ENCODE results near the gene SEMA5A. TPM values are rescaled to one million over a fixed set of nuclear protein-coding genes. Genes with fewer than 3 reads are reported as not detected.
A peak's percentile ranks its signal among the peaks of the same experiment; 100 is the strongest.

Gene SEMA5A
- total RNA-seq, 6 experiments from 2014 or later, result 3.1 to 12.6 (median 5.7) TPM

GRCh38 chr5:9063615-9064245 lies 482.1 kb downstream of the SEMA5A start:
- 47% methylated on average over 3 of the region's 3 CpGs for WGBS (ENCODE audit: insufficient coverage, low coverage, low lambda C conversion rate, missing lambda C conversion rate)
- Histone ChIP-seq H3K4me1 (no peaks in the 10 kb centered on the region), H3K27me3 (no peaks in the 10 kb centered on the region), H3K9me3 (no peaks in the 10 kb centered on the region), H3K36me3 (no peaks in the 10 kb centered on the region), H3K27ac (no peak overlapping the region), H3K4me3 (no peak overlapping the region)
- DNase-seq (no peak), ATAC-seq (no peak)
- intact Hi-C loops (cut with DNase I), result no loop called here
- TF ChIP-seq POLR2A (IDR thresholded peaks at IDR 0.05) (no peak), CTCF (IDR thresholded peaks at IDR 0.05) (no peak)

- intact Hi-C loops (cut with DNase I), result no loop called here
- ATAC-seq (no peak), DNase-seq (no peak)
- H3K36me3 ChIP-seq, result no peaks in the 10 kb centered on the region
- H3K4me1 ChIP-seq, result no peaks in the 10 kb centered on the region
- no peak overlapping the region for H3K27ac ChIP-seq
- TF ChIP-seq CTCF (IDR thresholded peaks at IDR 0.05) (no peak), POLR2A (IDR thresholded peaks at IDR 0.05) (no peak)
- 84% methylated on average over 3 of the region's 11 CpGs for WGBS (ENCODE audit: insufficient coverage, low coverage, low lambda C conversion rate, missing lambda C conversion rate)
- H3K9me3 ChIP-seq, result no peaks in the 10 kb centered on the region
- no peak overlapping the region for H3K4me3 ChIP-seq
- no peaks in the 10 kb centered on the region for H3K27me3 ChIP-seq
These were observed 483.0 kb downstream of the SEMA5A start for GRCh38 chr5:9062873-9063272.

GRCh38 chr5:9059920-9060691 lies 485.8 kb downstream of the SEMA5A start:
- Histone ChIP-seq H3K36me3 (no peaks in the 10 kb centered on the region), H3K4me1 (no peaks in the 10 kb centered on the region), H3K4me3 (no peak overlapping the region), H3K9me3 (no peaks in the 10 kb centered on the region), H3K27ac (no peak overlapping the region), H3K27me3 (no peaks in the 10 kb centered on the region)
- intact Hi-C loops (cut with DNase I), result no loop called here
- TF ChIP-seq CTCF (IDR thresholded peaks at IDR 0.05) (no peak), POLR2A (IDR thresholded peaks at IDR 0.05) (no peak)
- WGBS (ENCODE audit: insufficient coverage, low coverage, low lambda C conversion rate, missing lambda C conversion rate), result 37% methylated on average over 3 of the region's 5 CpGs
- ATAC-seq (peak in 3 of 4 donors; percentile 52 to 69 (median 53)), DNase-seq (no peak)

GRCh38 chr5:9058666-9059065 lies 487.2 kb downstream of the SEMA5A start:
- Histone ChIP-seq H3K4me1 (no peaks in the 10 kb centered on the region), H3K36me3 (no peaks in the 10 kb centered on the region), H3K9me3 (no peaks in the 10 kb centered on the region), H3K27me3 (no peaks in the 10 kb centered on the region), H3K4me3 (no peak overlapping the region), H3K27ac (no peak overlapping the region)
- TF ChIP-seq POLR2A (IDR thresholded peaks at IDR 0.05), result no peak
- TF ChIP-seq CTCF (IDR thresholded peaks at IDR 0.05), result no peak
- ATAC-seq (no peak), DNase-seq (no peak)
- 70% methylated on average over 1 of the region's 1 CpG for WGBS (ENCODE audit: insufficient coverage, low coverage, low lambda C conversion rate, missing lambda C conversion rate)
- intact Hi-C loops (cut with DNase I), result no loop called here
